ENCODE results near the gene MEGF6. TPM values are rescaled to one million over a fixed set of nuclear protein-coding genes. Genes with fewer than 3 reads are reported as not detected.
A peak's percentile ranks its signal among the peaks of the same experiment; 100 is the strongest.

The MEGF6 gene
- total and polyA plus RNA-seq, 11 donors, result 1.9 to 16.2 (median 5.1) TPM

DNA sequence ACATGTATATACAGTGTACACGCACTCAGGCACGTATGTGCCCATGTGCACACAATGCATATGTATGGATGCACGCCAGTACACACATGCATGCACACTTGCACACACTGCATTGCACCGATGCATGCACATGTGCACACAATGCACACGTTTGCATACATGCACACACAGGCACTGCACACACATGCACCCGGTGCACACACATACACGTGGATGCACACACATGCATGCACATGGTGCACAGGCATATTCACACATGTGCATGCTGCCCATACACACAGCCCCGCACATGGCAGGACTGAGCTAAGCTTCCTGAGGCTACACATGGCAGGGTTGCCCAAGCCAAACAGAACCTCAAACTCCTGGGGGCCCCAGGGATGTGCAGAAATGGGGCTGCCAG, 137.3 kb downstream of the MEGF6 start:
- Histone ChIP-seq H3K27ac (no peak overlapping the region), H3K27me3 (no peaks in the 10 kb centered on the region), H3K36me3 (no peaks in the 10 kb centered on the region), H3K4me3 (no peak overlapping the region), H3K4me1 (peaks cover 0 to 12% (median 8%) of the 10 kb centered on the region in 12 donors), H3K9me3 (no peaks in the 10 kb centered on the region)
- 95 to 98% (median 96%) methylated on average over 8 of the region's 8 CpGs for WGBS, 4 donors
- ATAC-seq (no peak), DNase-seq (no peak)
- TF ChIP-seq POLR2A (IDR thresholded peaks at IDR 0.05) (no peak), CTCF (IDR thresholded peaks at IDR 0.05) (no peak)
- intact Hi-C loops (cut with DNase I), result no loop called here

- WGBS, 4 donors, result 89 to 96% (median 91%) methylated on average over 17 to 20 of the region's 20 CpGs
- ATAC-seq (no peak), DNase-seq (peak in 1 of 5 donors; percentile 32)
- Histone ChIP-seq H3K27me3 (no peaks in the 10 kb centered on the region), H3K4me3 (no peak overlapping the region), H3K36me3 (no peaks in the 10 kb centered on the region), H3K9me3 (no peaks in the 10 kb centered on the region), H3K27ac (no peak overlapping the region), H3K4me1 (peaks cover 0 to 12% (median 8%) of the 10 kb centered on the region in 12 donors)
- no peak for TF ChIP-seq CTCF (IDR thresholded peaks at IDR 0.05)
- TF ChIP-seq POLR2A (IDR thresholded peaks at IDR 0.05), result no peak
- intact Hi-C loops (cut with DNase I), result no loop called here
Measured at GRCh38 chr1:3473381-3473844, 137.9 kb downstream of the MEGF6 start.

DNA sequence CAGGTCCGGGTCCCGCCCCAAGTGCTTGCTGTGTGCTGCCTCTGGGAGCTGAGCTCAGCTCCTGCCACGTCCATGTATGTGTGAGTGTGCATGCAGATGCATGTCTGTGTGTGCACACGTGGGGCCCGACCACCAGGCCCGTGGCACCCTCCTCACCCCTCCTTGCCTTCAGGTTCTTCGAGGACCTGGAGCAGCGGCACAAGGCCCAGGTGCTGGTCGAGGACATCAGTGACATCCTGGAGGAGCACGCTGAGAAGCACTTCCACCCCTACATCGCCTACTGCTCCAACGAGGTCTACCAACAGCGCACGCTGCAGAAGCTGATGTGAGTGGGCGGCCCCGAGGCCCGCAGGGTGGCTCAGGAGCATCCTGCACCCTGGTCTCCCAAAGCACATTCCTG, 138.4 kb downstream of the MEGF6 start:
- TF ChIP-seq CTCF (IDR thresholded peaks at IDR 0.05) (no peak), POLR2A (IDR thresholded peaks at IDR 0.05) (no peak)
- H3K9me3 ChIP-seq, result no peaks in the 10 kb centered on the region
- no peaks in the 10 kb centered on the region for H3K36me3 ChIP-seq
- H3K4me1 ChIP-seq, result peaks cover 0 to 12% (median 8%) of the 10 kb centered on the region in 12 donors
- 94 to 100% (median 95%) methylated on average over 10 to 17 of the region's 17 CpGs for WGBS, 4 donors
- intact Hi-C loops (cut with DNase I), result no loop called here
- no peak for ATAC-seq
- H3K27ac ChIP-seq, result no peak overlapping the region
- no peak for DNase-seq
- H3K4me3 ChIP-seq, result no peak overlapping the region
- no peaks in the 10 kb centered on the region for H3K27me3 ChIP-seq

DNA sequence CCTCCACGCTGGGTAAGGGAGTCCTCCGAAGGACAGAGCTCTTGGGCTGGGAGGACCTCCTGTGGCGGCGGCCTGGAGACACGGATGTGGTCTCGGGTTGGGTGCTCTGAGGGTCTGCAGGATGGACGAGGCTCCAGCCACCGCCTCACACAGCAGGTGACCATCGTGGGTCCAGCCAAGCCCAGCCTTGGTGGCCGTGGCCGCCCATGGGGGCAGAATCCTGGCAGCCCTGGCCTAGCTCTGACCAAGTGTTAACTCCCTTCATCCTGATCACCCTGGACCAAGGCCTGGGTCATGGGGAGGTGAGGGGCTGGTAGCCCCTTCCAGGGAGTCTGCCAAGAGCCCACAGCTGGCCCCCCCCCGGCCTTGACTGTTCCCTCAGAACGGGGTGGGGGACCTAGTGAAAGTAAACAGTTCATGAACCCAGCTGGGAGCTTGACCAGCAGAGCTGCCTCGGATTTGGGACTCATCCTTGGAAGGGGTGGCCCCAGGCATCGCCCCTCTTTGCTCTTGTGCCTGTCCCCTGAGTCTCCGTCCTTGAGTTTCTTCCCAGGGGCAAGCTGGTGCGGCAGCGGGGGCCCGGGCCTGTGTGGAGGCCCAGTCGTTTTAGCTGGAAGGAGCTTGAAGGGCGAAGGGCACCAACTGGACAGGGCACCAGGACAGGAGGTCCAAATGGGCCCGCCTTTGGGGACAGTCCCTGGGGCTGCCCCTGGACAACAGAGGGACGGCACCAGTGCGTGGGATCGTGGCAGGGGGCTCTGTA, 139.0 kb downstream of the MEGF6 start:
- no peak overlapping the region for H3K27ac ChIP-seq
- ATAC-seq (no peak), DNase-seq (peak in 2 of 5 donors; percentile 21 to 37)
- TF ChIP-seq POLR2A (IDR thresholded peaks at IDR 0.05) (no peak), CTCF (IDR thresholded peaks at IDR 0.05) (peak in 2 of 12 donors; percentile 1 to 3)
- intact Hi-C loops (cut with DNase I), result no loop called here
- WGBS, 4 donors, result 76 to 81% (median 78%) methylated on average over 20 to 25 of the region's 25 CpGs
- H3K27me3 ChIP-seq, result no peaks in the 10 kb centered on the region
- no peaks in the 10 kb centered on the region for H3K9me3 ChIP-seq
- H3K4me1 ChIP-seq, result peaks cover 0 to 12% (median 8%) of the 10 kb centered on the region in 12 donors
- no peak overlapping the region for H3K4me3 ChIP-seq
- H3K36me3 ChIP-seq, result no peaks in the 10 kb centered on the region

Data from heart left ventricle (tissue), 16 donors.